Smooth muscle cell (in vitro differentiated cells): ENCODE measurements around the gene WNK1. TPM values are rescaled to one million over a fixed set of nuclear protein-coding genes. Genes with fewer than 3 reads are reported as not detected.

Experiments used
- DNase-seq: peaks from one replicate; lab custom pipeline; 2025; ENCODE audit not compliant: unreplicated experiment; lab: John Stamatoyannopoulos, UW
- H2AFZ ChIP-seq: fragments of 200-600 bp; sonication (generic); 2 replicates; pipeline ENCODE4 v1.6.0; 2016; ENCODE audit warnings: antibody characterized with exemption, low read depth, mild to moderate bottlenecking
- H3F3A ChIP-seq: fragments of 200-600 bp; sonication (generic); 2 replicates; pipeline ENCODE4 v1.6.0; 2017; ENCODE audit warnings: antibody characterized with exemption, low read depth
- H3K27ac ChIP-seq: fragments of 200-600 bp; sonication (generic); 2 replicates; pipeline ENCODE4 v1.5.1; 2016; ENCODE audit warnings: low read depth, mild to moderate bottlenecking
- H3K27me3 ChIP-seq: fragments of 200-600 bp; sonication (generic); 2 replicates; pipeline ENCODE4 v1.6.1; 2016; ENCODE audit warnings: low read depth, mild to moderate bottlenecking
- H3K36me3 ChIP-seq: fragments of 200-600 bp; sonication (generic); 2 replicates; pipeline ENCODE4 v1.5.1; 2016; ENCODE audit warnings: low read depth
- H3K4me1 ChIP-seq: fragments of 200-600 bp; sonication (generic); 2 replicates; pipeline ENCODE4 v1.5.1; 2016; ENCODE audit warnings: low read depth
- H3K4me2 ChIP-seq: fragments of 200-600 bp; sonication (generic); 2 replicates; pipeline ENCODE4 v1.6.0; 2016; ENCODE audit warnings: mild to moderate bottlenecking
- H3K4me3 ChIP-seq: fragments of 200-600 bp; sonication (generic); 2 replicates; pipeline ENCODE4 v1.5.1; 2016; ENCODE audit warnings: mild to moderate bottlenecking
- H3K79me2 ChIP-seq: fragments of 200-600 bp; sonication (generic); 2 replicates; pipeline ENCODE4 v1.6.0; 2016; ENCODE audit warnings: low read depth, mild to moderate bottlenecking
- H3K9ac ChIP-seq: fragments of 200-600 bp; sonication (generic); 2 replicates; pipeline ENCODE4 v1.6.0; 2016; ENCODE audit warnings: low read depth
- H3K9me3 ChIP-seq: fragments of 200-600 bp; sonication (generic); replicated peaks from 2 replicates; pipeline ENCODE4 v1.5.1; 2016; ENCODE audit warnings: low read depth
- H4K20me1 ChIP-seq: fragments of 200-600 bp; sonication (generic); 2 replicates; pipeline ENCODE4 v1.6.0; 2016; ENCODE audit warnings: low read depth
- WGBS: methylation state at CpG from one replicate; pipeline ENCODE4 v1.1.7; 2016; ENCODE audit warnings: low lambda C conversion rate; 5-methylcytosine and 5-hydroxymethylcytosine counted together
- polyA plus RNA-seq: library from polyadenylated mRNA; unstranded; fragments of >200 nt; fragmentation: Nextera tagmentation; extraction: Ambion mirVana; gene quantifications from 2 replicates; pipeline ENCODE4 v1.2.1, GENCODE V29; 2016
- total RNA-seq: library from RNA; depleted of rRNA; stranded (reverse); fragments of >200 nt; gene quantifications from 2 replicates; pipeline ENCODE4 v1.2.3, GENCODE V29; 2014
- TF ChIP-seq, protein P1 (sequence below): fragments of 200-600 bp; sonication (generic); IDR thresholded peaks from 2 replicates; pipeline ENCODE4 v1.5.1; 2017; ENCODE audit warnings: borderline replicate concordance, mild to moderate bottlenecking, antibody characterized with exemption; ENCODE audit not compliant: insufficient read depth, poor library complexity, severe bottlenecking

Gene WNK1
- total and polyA plus RNA-seq, 2 experiments from 2014 or later, result 42.2 to 104 TPM

DNA sequence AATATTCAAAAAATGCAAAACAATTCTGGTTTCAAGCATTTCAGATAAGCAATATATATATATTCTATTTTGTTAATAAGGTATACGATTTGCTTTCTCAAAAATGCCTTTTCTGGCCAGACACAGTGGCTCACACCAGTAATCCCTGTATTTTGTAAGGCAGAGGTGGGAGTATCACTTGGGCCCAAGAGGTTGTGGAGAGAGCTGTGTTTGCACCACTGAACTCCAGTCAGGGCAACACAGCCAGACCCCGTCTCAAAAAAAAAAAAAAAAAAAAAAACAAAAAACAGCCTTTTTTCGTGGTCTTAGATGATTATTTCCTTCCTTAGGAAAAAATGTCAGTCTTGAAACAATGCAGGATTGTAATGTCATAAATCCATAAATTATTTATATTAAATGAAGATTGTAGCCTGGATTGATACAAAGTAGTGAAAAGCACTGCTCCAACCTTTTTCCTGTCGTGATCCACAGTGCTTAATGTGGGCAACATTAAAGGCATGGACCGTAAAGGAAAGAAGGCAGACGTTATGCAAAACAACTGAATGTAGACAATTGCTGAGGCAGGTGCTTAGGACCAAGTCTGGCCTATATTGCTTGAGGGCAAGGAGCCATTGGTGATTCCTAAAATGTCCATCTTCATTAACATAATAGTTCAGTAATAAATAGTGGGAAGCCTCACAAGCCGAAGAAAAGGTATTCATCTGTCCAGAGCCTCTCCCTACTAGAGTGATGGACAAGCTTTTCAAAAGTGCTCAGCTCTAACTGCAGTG, 160.3 kb downstream of the WNK1 start:
- peaks cover 17% of the 10 kb centered on the region for H3K36me3 ChIP-seq
- H3K9ac ChIP-seq, result no peak overlapping the region
- H3K79me2 ChIP-seq, result no peaks in the 10 kb centered on the region
- no peaks in the 10 kb centered on the region for H3K27me3 ChIP-seq
- H3K4me3 ChIP-seq, result no peak overlapping the region
- no peaks in the 10 kb centered on the region for H3K9me3 ChIP-seq
- TF ChIP-seq, protein P1, sequence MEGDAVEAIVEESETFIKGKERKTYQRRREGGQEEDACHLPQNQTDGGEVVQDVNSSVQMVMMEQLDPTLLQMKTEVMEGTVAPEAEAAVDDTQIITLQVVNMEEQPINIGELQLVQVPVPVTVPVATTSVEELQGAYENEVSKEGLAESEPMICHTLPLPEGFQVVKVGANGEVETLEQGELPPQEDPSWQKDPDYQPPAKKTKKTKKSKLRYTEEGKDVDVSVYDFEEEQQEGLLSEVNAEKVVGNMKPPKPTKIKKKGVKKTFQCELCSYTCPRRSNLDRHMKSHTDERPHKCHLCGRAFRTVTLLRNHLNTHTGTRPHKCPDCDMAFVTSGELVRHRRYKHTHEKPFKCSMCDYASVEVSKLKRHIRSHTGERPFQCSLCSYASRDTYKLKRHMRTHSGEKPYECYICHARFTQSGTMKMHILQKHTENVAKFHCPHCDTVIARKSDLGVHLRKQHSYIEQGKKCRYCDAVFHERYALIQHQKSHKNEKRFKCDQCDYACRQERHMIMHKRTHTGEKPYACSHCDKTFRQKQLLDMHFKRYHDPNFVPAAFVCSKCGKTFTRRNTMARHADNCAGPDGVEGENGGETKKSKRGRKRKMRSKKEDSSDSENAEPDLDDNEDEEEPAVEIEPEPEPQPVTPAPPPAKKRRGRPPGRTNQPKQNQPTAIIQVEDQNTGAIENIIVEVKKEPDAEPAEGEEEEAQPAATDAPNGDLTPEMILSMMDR, result no peak
- peaks cover 9% of the 10 kb centered on the region for H3F3A ChIP-seq
- no peak overlapping the region for H3K27ac ChIP-seq
- WGBS, result 91% methylated on average over 7 of the region's 7 CpGs
- no peaks in the 10 kb centered on the region for H4K20me1 ChIP-seq
- no peaks in the 10 kb centered on the region for H3K4me1 ChIP-seq
- H2AFZ ChIP-seq, result no peak overlapping the region
- H3K4me2 ChIP-seq, result no peak overlapping the region
- DNase-seq, result no peak

DNA sequence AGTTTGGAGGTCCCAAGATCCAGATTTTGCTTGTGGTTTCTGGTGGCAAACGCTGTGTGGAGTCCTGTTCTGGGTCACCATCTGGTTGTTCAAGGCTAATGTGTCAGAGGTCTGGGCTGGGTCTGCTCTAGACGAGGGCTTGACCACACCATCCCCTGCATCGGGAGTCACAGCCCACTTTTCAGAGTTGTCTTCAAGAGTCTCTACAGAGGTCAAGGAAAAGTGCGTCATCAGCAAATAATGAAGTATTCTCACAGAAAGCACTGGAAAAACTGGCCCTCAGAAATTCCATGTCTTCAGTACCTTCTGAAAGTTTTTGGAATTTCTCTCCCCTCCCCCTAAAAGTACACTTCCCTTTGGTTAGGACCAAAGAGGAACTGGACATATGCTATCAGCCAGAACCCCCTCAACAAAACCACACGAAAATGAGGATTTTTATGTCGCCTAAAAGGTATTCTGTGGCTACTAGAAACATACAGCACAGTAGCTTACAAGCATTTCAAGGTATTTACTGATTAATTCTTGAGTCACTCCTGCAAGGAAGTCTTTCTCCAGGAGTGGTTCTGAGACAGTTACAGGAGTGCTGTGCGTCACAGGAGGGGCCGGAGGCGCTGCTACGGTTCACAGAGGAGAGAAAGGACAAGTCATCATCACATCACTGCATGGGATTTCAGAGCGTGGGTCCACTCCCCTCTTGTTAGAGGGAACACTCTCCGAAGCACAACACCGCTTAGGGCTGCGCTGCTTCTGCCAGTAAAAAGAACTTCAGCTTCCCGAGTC, 161.7 kb downstream of the WNK1 start:
- Histone ChIP-seq H3K27ac (peak overlapping the region; percentile 61), H3K4me2 (no peak overlapping the region), H3K9ac (no peak overlapping the region), H3K79me2 (no peaks in the 10 kb centered on the region), H3K36me3 (peaks cover 10% of the 10 kb centered on the region), H3K27me3 (no peaks in the 10 kb centered on the region), H3F3A (peaks cover 9% of the 10 kb centered on the region), H2AFZ (no peak overlapping the region), H3K9me3 (no peaks in the 10 kb centered on the region), H4K20me1 (no peaks in the 10 kb centered on the region), H3K4me3 (no peak overlapping the region), H3K4me1 (no peaks in the 10 kb centered on the region)
- 82% methylated on average over 15 of the region's 15 CpGs for WGBS
- DNase-seq, result no peak
- TF ChIP-seq, protein P1, result no peak

GRCh38 chr12:915090-915489, 162.7 kb downstream of the WNK1 start:
- Histone ChIP-seq H3K4me2 (no peak overlapping the region), H2AFZ (no peak overlapping the region), H3K9ac (no peak overlapping the region), H3K27me3 (no peaks in the 10 kb centered on the region), H3K9me3 (no peaks in the 10 kb centered on the region), H3K4me3 (no peak overlapping the region), H3K27ac (peak overlapping the region; percentile 61), H3F3A (peaks cover 7% of the 10 kb centered on the region), H3K79me2 (no peaks in the 10 kb centered on the region), H4K20me1 (no peaks in the 10 kb centered on the region), H3K36me3 (peaks cover 10% of the 10 kb centered on the region), H3K4me1 (no peaks in the 10 kb centered on the region)
- WGBS, result 89% methylated on average over 5 of the region's 5 CpGs
- DNase-seq, result no peak
- TF ChIP-seq, protein P1, result no peak
